Measurements from ENCODE around the gene ACTR1A.

- TF ChIP-seq EZH2 (IDR thresholded peaks at IDR 0.05; ENCODE audit: low read length) (no peak), CTCF (optimal IDR thresholded peaks at IDR 0.05 in 1 of 3, IDR thresholded peaks at IDR 0.05 in 1 of 3, conservative IDR thresholded peaks at IDR 0.05 in 1 of 3; ENCODE audit: extremely low read depth in 1 of 3, insufficient read depth in 2 of 3, low read length in 3 of 3) (no peak)
Observed at GRCh38 chr10:102492983-102493382, 9.5 kb downstream of the ACTR1A start.

Measured in keratinocyte (primary cell).